Embryonic facial prominence (tissue), 1 donor: ENCODE measurements around the gene TYSND1.
"Not testable (repeated sequence)": the region's sequence is repeated elsewhere in the genome, so short reads cannot be mapped to it uniquely, and the experiment has no call there.

Source experiments
- DNase-seq: peaks from one replicate; pipeline ENCODE4 v3.0.0-alpha.2; 2016; ENCODE audit errors: extremely low spot score

The TYSND1 gene

DNA sequence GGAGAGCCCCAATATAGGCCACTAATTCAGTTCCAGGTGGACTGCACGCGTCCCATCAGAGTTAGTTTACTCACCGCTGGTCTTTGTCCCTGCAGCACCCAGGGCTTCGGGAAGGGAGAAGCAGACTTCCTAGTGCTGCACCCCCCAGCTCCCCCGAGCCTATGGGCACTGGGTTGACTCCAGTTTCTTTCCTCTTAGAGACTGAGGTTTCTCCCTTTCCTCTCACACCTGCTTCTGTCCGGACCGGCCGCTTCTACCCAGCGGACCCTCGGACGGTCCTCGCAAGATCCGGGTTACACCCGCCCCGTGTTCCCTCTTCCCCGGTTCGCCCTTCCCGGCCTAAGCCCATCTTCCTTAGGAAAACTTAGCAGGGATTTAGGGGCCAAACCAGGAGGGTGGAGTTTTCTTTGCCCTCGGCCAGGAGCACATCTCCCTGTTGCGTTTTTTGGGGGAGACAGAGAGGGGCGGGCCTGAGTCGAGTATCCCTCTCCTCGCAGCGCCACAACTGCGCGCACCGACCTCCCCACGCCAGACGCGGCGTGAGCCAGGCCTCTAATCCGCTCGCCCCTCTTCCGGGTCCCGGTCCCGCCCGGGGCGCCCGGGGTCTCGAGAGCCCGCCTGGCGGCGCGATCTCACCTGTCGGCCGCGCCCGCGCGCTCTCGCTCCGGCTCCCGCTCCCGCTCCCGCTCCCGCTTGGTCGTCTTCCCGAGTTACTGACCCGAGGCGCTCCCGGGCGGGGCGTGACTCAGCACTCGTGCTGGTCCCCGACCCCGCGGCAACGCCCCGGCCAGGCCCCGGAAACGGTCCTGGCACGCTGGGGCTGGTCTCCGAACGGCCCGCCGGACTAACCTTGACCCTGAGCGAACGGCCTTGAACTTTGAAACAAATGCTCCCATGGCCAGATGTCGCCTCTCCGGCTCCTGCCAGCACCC is 14.1 kb downstream of the TYSND1 start, which contains the start of gene AIFM2:
TSS of gene AIFM2 (minus strand) at position 728 of the 932 bp plus-strand sequence. CDS start 8,741 bp downstream, outside the sequence.
- no peak for DNase-seq

DNA sequence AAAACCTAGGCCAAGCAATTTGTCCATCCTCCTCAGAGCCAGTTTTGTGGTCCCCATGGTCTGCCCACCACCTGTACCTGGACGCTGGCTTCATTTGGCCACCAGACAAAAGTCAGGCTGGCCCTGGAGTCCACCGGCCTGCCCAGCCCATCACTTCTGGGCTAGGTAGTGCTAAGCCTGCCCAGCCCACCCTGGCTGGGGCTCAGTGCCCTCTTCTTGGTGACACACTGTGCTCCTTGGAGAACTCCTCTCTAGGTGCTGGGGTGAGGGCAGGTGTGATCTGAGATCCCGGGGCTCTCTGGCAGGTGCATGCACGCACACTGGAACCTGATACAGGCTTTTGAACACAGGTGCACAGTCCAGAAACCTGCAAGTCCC is 15.0 kb downstream of the TYSND1 start:
- no peak for DNase-seq

DNA sequence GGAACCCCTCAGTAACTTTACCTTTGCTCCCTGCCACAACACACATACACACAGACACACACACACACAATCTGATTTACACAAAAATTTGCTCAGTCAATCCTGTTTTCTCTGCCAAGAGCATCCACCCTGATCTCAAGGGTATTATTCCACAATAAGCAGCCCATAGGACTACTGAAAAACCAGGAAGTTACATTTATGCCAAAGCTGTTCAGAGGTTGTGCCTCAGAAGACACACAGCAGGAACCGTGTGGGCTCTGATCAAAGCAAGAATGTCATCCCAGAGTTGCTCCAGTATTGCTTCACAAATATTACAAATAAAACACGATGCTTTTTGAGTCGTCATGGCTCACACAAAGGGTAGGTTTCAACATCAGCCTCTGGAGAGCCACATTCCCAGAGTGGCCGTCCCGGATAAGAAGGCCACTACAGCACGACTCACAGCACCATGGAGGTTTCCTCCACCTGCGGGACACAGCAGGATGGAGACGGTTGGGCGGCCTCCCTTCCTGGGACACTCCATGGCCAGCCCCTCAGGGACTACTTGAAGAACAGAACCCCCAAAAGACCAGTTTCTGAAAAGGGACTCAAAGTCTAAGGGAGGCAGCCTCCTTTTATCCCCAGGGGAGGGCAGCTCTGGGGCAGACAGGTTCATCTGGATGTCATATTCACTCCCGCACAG is 15.5 kb downstream of the TYSND1 start:
- DNase-seq: no peak

DNA sequence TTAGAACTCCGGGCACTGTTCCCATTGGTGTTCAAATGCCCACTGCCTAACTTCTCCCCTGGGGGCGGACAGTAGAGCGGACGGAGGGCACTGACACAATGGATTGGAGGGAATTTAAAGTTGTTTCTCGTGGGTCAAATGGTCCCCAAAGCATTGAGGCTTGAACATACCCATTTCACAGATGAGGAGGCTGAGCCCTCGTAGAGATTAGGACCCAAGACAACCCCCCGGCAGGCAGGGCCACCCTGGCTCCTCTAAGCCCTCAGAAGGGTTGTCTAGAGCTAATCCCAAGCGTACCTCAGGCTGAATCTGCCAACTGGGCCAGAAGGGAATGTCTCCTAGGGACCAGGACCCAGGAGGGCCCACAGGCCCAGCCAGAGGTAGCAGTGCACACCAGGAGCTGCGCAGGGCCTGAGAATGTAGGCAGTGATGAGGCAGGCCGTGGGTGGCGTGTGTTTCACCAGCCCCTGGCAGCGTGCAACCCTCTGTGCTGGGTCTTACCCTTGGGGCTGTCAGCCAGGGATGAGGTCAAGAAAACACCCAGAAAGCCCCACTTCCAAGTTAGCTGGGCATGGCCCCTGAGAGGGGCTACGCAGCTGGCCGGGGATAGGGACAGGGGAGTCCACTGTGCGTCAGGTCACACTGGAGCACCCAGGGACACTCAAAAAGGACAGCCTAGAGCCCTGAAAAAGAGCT is 19.7 kb downstream of the TYSND1 start:
- no peak for DNase-seq

DNA sequence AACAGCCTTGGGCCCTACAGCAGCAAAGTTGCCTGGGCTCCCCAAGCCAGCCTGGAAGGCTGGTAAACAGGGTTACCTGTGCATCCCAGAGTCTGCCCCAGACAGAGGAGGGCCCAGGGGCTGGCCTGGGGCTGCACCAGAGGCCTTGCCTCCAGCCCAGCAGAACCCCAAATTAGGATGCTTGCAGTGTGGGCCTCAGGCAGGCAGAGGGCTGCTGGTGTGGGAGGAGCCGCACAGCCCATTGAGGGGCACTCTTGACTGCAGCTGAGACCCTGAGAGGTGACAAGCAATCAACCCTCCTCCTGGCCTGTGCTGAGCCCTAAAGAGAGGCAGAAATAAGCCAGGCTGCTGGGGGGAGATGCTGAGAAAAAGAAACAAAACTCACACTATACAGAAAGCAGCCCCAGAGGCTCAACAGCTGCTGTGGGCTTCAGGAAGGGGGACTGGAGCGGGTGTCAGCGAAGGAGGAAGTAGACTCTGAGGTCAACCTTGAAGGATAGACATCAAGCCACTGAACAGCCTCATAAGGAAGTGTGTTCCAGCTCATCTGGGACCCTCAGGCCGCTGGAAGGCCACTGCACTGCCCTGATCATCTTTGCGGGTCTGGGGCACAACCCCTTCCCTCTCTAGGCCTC is 20.5 kb downstream of the TYSND1 start:
- DNase-seq: no peak

DNA sequence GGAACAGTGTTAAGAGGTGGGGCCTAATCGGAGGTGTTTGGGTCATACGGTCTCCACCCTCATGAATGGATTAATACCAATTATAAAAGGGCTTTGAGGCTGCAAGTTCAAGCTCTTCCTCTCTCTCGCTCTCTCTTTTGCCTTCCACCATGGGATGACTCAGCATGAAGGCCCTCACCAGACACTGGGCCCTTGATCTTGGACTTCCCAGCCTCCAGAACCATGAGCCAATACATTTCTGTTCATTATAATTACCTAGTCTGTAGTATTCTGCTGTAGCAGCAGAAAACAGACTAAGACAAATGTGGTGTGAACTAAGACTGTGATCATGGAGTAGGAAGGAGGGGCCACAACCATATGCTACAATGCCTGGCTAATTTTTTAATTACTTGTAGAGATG is 21.6 kb downstream of the TYSND1 start:
- DNase-seq: no peak

DNA sequence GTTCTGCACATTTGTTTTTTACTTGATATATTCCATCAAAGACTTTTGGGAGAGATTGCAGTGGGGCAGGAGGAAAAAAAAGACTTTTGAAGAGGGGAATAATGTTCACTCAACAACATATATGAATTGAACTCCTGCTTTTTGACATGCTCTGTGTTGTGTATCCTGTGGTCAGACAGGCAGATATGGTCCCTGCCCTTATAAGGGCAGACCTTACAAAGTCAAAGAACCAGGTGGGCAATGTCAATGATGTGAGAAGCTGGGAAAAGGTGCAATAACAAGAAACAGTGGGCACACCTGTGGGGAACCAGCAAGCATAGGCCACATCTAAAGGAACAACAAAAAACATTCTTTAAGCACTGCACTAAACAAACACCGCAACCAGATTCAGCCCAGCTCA is 22.1 kb downstream of the TYSND1 start:
- no peak for DNase-seq

DNA sequence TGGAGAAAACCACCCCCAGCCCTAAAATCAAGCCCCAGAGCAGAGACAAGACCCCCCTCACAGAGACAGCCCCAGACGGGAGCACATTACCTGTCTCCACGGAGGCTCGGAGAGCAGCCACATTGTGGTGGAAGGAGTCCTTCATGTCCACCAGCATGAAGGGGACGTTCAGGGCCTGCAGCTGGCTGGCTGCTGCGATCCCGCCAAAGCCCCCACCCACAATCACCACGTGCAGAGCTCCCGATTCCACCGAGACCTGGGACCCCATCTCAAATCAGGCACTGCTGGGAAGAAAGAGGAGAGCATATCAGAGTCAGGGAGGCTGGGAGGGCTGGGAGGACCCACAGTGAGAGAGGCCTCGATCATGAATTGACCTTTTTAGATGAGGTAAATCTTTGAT is 22.7 kb downstream of the TYSND1 start:
- no peak for DNase-seq

DNA sequence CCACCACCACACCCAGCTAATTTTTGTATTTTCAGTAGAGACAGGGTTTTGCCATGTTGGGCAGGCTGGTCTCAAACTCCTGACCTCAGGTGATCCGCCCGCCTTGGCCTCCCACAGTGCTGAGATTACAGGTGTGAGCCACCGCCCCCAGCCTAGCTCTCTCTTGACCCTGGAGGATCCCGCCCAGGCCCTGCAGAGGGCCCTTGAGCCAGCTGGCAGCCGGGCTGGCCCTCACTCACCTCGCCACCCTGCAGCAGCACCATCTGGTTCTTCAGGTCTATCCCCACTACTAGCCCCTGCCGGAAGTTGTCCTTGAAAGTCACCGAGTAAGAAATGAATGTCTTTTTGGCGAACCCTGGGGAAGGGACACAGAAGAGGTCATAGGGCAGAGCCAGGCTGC is 23.3 kb downstream of the TYSND1 start:
- DNase-seq: not testable (repeated sequence)

DNA sequence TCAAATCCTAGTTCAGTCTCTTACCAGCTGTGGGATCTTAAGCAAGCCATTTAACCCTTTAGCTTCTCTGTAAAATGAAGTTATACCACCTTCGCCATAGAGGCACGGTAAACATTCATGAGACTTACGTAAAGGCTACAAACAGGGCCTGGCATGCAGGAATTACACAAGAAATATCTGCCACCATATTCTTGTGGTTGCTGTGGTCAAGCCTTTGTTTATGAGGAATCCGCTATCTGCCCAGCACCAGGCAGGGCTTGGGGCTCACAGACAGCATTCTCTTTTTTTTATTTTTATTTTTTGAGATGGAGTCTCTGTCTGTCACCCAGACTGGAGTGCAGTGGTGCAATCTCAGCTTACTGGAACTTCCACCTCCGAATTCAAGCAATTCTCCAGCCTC is 23.8 kb downstream of the TYSND1 start:
- DNase-seq: no peak

DNA sequence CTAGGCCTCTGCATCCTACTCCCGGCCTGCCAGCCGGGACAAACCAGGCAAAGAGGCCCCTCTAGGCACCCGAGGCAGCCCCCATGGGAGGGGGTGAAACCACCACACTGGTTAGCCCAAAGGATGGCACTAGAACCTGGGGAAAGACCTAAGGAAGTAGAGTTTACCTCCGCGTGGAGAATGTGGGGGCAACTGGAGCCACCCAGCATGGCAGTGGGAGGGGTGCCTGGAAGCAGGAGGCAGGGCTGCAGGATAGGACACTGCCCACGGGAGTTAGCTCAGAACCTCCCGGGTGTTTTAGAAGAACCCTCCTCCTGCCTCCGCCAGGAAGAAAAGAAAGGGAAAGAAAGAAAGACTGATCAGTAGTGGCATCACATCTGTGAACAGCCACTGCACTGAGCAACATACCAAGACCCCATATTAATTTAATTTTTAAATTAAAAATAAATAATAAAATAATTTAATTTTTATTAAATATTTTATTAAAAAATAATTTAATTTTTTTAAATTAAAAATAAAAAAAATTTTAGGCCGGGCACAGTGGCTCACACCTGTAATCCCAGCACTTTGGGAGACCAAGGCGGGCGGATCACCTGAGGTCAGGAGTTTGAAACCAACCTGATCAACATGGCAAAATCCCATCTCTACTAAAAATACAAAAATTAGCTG is 25.1 kb downstream of the TYSND1 start:
- DNase-seq: no peak

DNA sequence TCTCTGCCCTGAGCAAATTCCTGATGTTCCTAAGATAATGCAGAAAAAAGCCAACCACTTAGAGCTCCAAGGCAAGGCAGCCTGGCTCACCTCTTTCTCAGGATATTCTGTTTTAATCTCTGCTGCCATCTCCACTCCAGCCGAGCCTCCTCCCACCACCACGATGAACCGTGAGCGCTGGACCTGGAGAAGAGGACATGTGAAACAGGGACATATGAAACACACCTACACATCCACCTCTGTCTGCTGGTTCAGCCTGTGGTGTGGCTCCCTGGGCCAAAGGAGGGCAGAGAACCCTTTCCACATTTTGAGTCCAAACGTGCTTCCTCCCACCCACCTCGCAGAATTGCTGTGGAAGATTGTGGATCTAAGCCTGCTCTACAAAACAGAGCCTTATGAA is 26.1 kb downstream of the TYSND1 start:
- no peak for DNase-seq

DNA sequence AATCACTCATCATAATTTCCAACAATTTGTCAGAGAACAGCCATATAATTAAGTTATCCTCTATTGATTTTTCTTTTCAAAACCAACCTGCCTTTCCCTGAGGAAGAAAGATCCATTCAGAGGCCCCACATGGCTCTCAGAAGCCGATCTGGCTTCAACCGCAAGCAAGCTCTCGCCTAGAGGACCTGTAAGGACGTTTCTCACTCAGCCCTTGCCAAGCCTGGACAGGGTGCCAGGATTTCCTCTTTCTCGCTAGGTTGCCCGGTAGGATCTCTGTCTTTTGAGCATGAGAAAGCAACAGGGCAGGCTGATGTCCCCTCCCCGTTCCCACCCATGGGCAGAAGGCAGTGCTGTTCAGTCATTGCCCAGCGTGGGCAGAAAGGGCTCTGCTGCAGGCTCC is 26.9 kb downstream of the TYSND1 start:
- no peak for DNase-seq

DNA sequence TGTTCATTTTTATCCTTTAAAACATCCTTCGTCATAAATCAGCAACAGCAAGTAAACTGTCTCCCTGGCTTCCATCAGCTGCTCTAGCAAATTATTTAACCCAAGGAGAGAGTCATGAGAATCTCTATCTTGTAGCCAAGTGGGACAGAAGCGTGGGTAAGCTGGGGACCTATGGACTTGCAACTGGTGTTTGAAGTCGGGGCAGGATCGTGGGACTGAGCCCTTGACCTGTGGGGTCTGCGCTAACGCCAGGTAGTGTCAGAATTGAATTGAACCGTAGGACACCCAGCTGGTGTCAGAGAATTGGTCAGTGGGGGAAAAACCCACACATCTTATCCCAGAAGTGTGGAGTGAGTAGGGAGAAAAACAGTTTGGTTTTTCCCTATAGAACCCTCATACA is 27.3 kb downstream of the TYSND1 start:
- no peak for DNase-seq

DNA sequence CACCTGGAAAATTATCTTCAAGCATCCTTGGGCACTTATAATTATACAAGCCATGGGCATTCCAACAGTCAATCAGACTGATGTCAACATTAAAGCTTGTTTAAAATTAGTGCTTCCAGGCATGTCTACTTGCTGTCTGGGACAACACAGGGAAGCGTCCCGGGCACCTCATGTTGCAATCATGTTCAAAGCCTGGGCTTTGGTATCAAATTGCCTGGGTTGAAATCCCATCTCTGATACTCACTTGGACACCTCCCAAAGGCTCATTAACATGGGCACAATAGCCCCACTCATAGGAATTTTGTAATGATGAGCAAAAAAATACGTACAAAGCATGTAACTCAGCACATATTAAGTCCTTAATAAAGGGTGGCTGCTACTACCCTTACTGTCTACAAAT is 28.3 kb downstream of the TYSND1 start:
- no peak for DNase-seq

DNA sequence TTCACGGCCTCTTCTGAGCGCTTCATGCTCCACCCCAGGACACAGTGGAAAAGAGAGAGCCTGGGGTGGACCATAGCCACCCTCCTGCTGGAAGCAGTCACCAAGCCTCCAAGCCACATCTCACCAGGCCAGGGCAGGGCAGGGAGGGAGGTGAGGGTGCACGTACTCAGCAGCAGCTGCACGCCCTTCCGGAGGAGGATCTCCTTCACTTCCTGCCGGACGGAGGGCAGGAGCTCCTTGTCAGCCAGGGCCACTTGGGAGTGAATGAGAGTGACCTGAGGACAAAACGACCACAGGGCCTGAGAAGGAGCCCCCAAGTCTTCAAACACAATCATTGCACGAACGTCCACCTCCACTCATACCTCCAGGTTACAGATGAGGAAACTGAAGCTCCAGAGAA is 28.9 kb downstream of the TYSND1 start:
- DNase-seq: no peak

DNA sequence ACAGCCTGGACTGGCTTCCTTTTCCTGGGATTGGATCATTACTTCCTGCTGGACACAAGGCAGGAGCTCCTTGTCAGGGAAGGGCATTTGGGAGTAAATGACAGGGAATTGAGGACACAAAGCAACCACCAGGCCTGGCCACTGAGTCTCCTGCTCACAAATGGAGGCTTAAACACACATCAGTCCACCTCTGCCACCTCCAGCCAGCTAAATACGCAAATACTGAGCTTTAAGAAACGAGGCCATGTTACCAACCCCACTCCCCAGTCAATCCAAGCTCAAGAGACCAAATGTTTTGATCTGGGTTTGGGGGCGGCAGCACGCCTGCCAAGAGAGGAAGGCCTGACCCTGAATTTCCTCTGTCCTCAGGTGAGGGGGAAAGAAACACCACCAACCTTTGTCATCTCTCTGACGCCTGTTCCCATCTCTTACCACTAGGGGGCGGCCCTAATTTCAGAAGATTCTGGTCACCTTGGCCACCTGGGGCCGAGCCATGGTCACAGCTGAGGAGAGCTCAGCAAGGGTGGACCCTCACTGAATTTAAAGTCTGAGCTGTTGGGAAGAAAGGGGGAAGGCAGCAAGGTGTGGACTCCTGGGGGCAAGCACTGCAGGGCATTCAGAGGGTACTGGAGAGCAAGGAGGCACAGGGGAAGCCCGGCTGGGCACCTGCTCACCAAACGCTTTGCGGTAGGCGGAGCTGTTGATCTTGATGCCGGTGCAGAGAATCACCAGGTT is 30.4 kb downstream of the TYSND1 start:
- DNase-seq: no peak

DNA sequence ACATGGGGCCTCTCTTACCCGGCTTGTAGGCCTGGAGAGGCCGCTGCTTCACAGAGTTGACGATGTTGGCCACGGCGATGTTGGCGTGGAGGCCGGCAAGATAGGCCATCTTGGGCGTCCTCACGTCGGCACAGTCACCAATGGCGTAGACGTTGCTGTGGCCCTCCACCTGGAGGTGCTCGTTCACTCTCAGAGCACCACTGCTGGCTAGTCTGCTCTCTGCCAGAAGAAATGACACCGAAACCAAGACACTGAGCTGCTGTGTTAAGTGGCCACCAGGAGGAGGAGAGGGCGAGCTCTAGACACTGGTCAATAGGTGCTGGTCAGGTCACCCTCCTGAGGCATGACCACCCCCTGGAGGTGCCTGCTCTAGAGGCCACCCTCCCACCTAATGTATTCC is 31.6 kb downstream of the TYSND1 start:
- DNase-seq: no peak

DNA sequence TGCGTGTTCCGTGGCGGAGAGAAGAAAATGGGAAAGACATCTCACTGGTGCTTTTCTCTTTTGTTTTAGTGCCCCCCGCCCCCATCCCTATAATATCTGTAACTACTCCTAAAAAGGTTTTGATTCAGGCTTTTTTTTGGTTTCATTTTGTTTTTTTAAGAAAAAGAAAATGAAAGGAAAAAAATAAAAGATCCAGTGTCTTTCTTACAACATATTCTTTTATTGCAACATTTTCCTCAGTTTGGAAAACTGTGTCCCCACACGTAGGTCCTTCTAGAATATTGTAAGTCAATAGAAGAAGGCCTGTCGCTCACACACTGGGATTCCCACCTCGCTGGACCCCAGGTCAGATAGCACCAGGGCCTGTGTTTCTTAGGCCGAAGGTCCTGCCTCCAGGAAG is 34.4 kb downstream of the TYSND1 start:
- no peak for DNase-seq

DNA sequence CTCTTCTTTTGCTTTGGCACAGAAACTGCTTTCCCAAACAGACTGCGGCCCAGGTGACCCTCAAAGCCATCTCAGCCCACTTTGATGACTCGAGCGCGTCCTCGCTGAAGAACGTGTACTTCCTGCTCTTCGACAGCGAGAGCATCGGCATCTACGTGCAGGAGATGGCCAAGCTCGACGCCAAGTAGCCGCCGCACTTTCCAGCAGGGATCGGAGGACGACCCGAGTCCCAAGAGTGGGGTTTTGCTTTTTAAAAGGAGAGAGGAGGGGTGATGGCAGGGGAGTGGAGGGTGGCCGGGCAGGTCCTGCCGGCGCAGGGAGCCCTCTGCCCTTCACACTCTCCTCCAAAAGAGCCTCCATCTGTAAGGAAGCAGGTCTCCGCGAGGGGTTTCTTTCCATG is 35.0 kb downstream of the TYSND1 start:
- no peak for DNase-seq
